HG02943 (cell line): Measurements from ENCODE around the gene ZNF678.
"Not testable (repeated sequence)": the region's sequence is repeated elsewhere in the genome, so short reads cannot be mapped to it uniquely, and the experiment has no call there.

Experiments used
- ATAC-seq: cut with Tn5 transposase; IDR thresholded peaks from one replicate; pipeline ENCODE4 v1.9.1; 2021; ENCODE audit warnings: mild to moderate bottlenecking, low read depth, moderate library complexity; ENCODE audit not compliant: unreplicated experiment

ZNF678 gene

DNA sequence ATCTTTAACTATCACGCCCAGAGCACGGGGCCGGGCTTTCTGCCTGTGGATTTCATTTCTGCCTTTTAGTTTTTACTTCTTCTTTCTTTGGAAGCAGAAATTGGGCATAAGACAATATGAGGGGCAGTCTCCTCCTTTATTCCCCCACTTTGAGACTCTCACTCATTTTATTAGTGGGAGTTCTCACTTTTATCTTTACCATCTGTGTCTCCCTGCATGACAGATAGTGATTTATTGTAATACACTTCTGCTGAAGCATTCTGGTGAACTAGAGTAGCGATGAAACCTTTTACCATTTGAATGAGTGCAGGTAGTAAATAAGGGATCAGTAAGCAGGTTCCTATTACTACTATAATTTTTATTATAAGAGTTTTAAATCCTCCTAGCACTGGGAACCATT, 26.4 kb downstream of the ZNF678 start:
- ATAC-seq: not testable (repeated sequence)

DNA sequence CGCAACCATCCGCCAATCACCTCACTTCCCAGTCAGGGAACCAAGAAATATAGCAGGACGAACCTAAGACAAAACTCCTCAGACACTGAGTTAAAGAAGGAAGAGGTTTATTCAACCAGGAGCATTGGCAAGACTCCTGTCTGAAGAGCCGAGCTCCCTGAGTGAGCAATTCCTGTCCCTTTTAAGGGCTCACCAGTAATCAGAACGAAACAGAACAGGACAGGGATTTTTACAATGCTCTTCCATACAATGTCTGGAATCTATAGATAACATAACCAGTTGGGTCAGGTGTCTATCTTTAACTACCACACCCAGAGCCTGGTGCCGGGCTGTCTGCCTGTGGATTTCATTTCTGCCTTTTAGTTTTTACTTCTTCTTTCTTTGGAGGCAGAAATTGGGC, 32.9 kb downstream of the ZNF678 start:
- not testable (repeated sequence) for ATAC-seq

DNA sequence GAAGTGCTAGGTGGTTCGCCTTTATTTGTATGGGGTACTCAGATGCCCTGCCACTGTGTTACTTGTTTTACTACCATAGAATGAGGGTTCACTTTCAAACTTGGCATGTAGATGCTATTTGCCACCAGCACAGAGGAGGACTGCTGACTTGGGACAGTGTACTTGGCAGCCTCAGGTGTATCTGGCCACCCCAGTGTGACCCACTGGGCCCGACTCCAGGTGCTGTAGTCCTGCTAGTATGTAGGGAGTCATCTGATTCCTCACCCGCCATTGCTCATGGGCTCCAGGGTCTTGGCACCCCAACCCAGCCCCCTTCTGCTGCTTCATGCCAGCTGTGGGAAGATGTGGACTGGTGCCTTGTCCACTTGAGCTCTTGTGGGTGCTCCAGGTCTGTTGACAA, 40.0 kb downstream of the ZNF678 start:
- no peak for ATAC-seq

- ATAC-seq: no peak
Measured at GRCh38 chr1:227604446-227604845, 41.1 kb downstream of the ZNF678 start.

DNA sequence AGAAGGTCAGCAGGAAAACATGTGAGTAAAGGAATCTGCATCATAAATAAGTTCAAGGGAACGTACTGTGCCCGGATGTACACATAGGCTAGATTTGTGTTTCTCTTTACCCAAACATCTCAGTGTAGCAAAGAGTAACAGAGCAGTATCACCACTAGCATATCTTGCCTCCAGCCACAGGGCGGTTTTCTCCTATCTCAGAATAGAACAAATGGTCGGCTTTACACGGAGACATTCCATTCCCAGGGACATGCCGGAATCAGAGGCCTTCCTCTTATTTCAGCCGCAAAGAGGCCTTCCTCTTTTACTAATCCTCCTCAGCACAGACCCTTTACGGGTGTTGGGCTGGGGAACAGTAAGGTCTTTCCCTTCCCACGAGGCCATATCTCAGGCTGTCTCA, 42.9 kb downstream of the ZNF678 start:
- not testable (repeated sequence) for ATAC-seq

GRCh38 chr1:227607336-227607898, 44.1 kb downstream of the ZNF678 start:
- no peak for ATAC-seq

DNA sequence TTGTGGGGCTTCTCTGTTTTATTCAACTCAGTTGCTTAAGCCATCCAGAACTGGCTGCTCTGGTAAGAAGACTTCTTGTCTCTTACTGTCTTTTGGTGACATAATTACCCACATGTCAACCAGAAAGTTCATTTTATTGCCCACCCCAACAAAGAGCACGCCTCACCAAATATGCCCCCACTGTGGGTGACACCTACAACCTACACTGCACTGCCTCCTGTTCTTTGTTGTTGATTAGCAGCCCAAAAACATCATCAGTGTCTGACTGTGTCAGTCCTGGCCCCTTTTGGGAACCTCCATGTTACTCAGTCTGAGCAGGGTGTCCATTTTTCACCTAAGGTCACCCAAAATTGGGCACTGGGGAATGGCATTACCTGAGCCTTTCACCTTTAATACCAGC, 49.3 kb downstream of the ZNF678 start:
- ATAC-seq: no peak

- ATAC-seq: no peak
Measured at GRCh38 chr1:227613526-227613925, 50.2 kb downstream of the ZNF678 start.

GRCh38 chr1:227621211-227621610, 57.9 kb downstream of the ZNF678 start:
- ATAC-seq: no peak

GRCh38 chr1:227622739-227623475, 59.6 kb downstream of the ZNF678 start:
- ATAC-seq: no peak

DNA sequence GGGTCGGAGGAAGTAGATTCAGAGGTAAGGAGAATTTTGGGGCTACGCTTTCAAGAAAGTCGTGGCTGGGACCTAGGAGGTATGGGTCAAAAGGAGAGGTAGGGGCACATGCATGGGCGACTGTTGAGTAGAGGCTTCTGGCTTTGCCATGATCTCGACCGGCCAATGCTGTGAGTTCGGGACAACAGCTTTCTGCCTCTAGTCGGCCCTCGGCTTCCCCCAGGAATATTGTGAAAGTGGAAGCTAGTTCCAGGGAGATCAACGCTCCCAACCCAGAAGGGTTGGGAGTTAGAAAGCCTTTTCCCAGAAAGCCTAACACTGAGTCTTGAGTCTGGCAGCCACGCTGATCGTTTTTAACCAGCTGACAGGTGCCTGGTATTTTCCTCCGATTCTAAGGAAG, 69.0 kb downstream of the ZNF678 start:
- no peak for ATAC-seq

DNA sequence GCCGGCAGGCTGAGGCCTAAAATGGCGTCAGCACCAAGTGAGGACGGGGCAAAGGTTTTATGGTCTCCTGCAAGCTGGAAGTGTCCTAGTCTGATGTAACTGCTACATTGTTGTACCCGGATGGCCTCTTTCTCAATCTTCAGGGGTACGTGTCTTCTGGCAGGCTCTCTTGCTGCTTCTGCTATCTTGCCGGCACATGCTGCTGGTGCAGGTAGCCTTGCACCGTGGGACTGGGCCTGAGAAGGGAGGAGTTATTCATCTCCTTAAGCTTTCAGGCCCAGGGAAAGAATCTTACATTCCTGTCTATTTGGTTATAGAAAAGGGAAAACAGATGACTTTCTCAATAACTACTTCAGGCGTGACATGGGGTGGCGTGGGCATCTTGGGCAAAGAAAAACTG, 72.2 kb downstream of the ZNF678 start:
- ATAC-seq: no peak

DNA sequence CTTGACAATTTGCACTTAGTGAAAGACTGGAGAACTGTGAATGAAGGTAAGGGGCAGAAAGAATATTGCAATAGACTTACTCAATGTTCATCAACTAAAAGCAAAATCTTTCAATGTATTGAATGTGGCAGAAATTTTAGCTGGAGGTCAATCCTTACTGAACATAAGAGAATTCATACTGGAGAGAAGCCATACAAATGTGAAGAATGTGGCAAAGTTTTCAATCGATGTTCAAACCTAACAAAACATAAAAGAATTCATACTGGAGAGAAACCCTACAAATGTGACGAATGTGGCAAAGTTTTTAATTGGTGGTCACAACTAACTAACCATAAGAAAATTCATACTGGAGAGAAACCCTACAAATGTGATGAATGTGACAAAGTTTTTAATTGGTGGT, 91.1 kb downstream of the ZNF678 start:
- ATAC-seq: no peak

DNA sequence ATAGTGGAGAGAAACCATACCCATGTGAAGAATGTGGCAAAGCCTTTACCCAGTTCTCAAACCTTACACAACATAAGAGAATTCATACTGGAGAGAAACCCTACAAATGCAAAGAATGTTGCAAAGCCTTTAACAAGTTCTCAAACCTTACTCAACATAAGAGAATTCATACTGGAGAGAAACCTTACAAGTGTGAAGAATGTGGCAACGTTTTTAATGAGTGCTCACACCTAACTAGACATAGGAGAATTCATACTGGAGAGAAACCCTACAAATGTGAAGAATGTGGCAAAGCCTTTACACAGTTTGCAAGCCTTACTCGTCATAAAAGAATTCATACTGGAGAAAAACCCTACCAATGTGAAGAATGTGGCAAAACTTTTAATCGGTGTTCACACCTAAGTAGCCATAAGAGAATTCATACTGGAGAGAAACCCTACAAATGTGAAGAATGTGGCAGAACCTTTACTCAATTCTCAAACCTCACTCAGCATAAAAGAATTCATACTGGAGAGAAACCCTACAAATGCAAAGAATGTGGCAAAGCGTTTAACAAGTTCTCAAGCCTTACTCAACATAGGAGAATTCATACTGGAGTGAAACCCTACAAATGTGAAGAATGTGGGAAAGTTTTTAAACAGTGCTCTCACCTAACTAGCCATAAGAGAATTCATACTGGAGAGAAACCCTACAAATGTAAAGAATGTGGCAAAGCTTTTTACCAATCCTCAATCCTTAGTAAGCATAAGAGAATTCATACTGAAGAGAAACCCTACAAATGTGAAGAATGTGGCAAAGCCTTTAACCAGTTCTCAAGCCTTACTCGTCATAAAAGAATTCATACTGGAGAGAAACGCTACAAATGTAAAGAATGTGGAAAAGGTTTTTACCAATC, 91.7 kb downstream of the ZNF678 start:
- no peak for ATAC-seq

DNA sequence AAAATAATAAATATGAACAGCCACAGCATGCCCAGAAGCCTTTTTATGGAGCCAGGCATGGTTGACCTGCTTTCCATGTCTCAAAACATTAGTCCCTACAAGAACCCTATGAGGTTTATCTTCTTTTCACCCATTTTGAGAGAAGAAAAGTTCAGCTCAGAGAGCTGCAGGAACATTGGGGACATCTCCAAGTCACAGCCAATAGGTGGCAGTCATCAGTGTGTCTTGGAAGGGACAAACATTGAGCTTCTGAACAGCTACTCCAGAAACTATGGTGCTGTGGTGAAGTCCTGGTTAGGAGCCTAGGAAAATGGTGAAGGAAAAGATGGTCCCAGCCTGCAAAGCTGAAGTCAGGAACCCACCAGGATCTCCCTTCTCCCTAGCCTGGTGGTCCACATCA, 98.1 kb downstream of the ZNF678 start:
- ATAC-seq: no peak

- no peak for ATAC-seq
Measured at GRCh38 chr1:227662933-227663332, 99.6 kb downstream of the ZNF678 start.

DNA sequence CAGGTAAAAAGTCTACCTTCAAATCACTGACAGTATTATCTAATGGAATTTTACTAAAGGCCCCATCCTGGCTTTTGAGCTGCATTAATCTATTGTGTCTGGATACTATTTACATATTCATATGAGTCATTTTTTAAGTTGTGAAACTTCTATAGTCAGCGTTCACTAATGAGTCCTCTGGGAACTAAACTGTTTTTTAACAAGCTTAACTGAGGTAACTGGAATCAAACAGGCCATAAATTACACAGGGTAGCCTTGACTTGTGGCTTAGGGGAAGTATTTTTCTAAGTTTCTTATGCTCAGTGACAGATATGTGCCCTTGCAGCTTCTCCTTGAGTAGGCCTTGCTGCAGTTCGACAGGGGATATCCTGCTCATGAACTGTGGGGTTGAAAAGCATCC, 102.9 kb downstream of the ZNF678 start:
- ATAC-seq: no peak

GRCh38 chr1:227673441-227673840, 110.1 kb downstream of the ZNF678 start:
- no peak for ATAC-seq

- ATAC-seq: no peak
Measured at GRCh38 chr1:227685807-227686206, 122.5 kb downstream of the ZNF678 start.

GRCh38 chr1:227697321-227697864, 134.0 kb downstream of the ZNF678 start:
- ATAC-seq: no peak

- not testable (repeated sequence) for ATAC-seq
Measured at GRCh38 chr1:227701631-227702030, 138.3 kb downstream of the ZNF678 start.
